IMR-90 (cell line): ENCODE results near the gene CYP17A1. TPM values are rescaled to one million over a fixed set of nuclear protein-coding genes. Genes with fewer than 3 reads are reported as not detected.

Experiments
- ATAC-seq: fragments of 200-7000 bp; cut with Tn5 transposase; 2 replicates; pipeline ENCODE4 v1.9.1; 2020; ENCODE audit warnings: low read depth, mild to moderate bottlenecking, moderate library complexity
- BruUV-seq: library from RNA; stranded (reverse); fragments of 400-500 nt; replicated peaks from 2 replicates; lab custom pipeline; 2021; lab: Mats Ljungman, UMichigan
- CTCF ChIA-PET: fragments of 300-600 bp; formaldehyde crosslinking; extraction: SDS; loops from one replicate; lab custom pipeline; 2021; ENCODE audit warnings: antibody characterized with exemption; lab: Yijun Ruan, JAX
- POLR2A ChIA-PET: fragments of 300-600 bp; sonication (Branson Sonifier 250); formaldehyde crosslinking; loops from one replicate; lab custom pipeline; 2022; ENCODE audit warnings: antibody characterized with exemption; ENCODE audit not compliant: unreplicated experiment; lab: Charles Lee
- DNase-seq: peaks from one replicate; pipeline ENCODE4 v3.0.0; 2013
- H2AFZ ChIP-seq: replicated peaks from 2 replicates; pipeline ENCODE3; 2013; ENCODE audit warnings: low read length, mild to moderate bottlenecking; ENCODE audit not compliant: poor library complexity
- H2AK5ac ChIP-seq: 2 replicates; pipeline ENCODE4 v1.6.1; 2013; ENCODE audit warnings: low read depth, low read length, inconsistent platforms
- H2AK9ac ChIP-seq: replicated peaks from 2 replicates; pipeline ENCODE3; 2013; ENCODE audit warnings: mild to moderate bottlenecking, low read depth, low read length, moderate library complexity; ENCODE audit not compliant: poor library complexity
- H2BK120ac ChIP-seq: 2 replicates; pipeline ENCODE4 v1.6.1; 2013; ENCODE audit warnings: low read depth, low read length, inconsistent platforms
- H2BK15ac ChIP-seq: 3 replicates; pipeline ENCODE4 v1.6.1; 2013; ENCODE audit warnings: low read depth, low read length, inconsistent platforms
- H2BK20ac ChIP-seq: 2 replicates; pipeline ENCODE4 v1.6.1; 2013; ENCODE audit warnings: low read depth, mild to moderate bottlenecking, inconsistent platforms, low read length, moderate library complexity
- H2BK5ac ChIP-seq: 2 replicates; pipeline ENCODE4 v1.6.1; 2013; ENCODE audit warnings: mild to moderate bottlenecking, low read depth, low read length, inconsistent platforms; ENCODE audit not compliant: poor library complexity, severe bottlenecking
- H3K14ac ChIP-seq: replicated peaks from 2 replicates; pipeline ENCODE4 v1.6.1; 2013; ENCODE audit warnings: low read depth, low read length, inconsistent platforms
- H3K18ac ChIP-seq: 2 replicates; pipeline ENCODE4 v1.6.1; 2013; ENCODE audit warnings: low read depth, low read length, control low read depth
- H3K23ac ChIP-seq: 2 replicates; pipeline ENCODE4 v1.6.1; 2013; ENCODE audit warnings: low read depth, low read length, inconsistent platforms
- H3K27ac ChIP-seq: 2 replicates; pipeline ENCODE4 v1.5.1; 2013; ENCODE audit warnings: mild to moderate bottlenecking, control low read depth, low read length; ENCODE audit not compliant: insufficient read depth
- H3K27me3 ChIP-seq: 2 replicates; pipeline ENCODE4 v1.6.1; 2013; ENCODE audit warnings: low read length; ENCODE audit not compliant: control insufficient read depth, insufficient read depth
- H3K36me3 ChIP-seq: 2 replicates; pipeline ENCODE4 v1.6.1; 2013; ENCODE audit warnings: low read length, mixed read lengths; ENCODE audit not compliant: control insufficient read depth, insufficient read depth
- H3K4ac ChIP-seq: 2 replicates; pipeline ENCODE4 v1.6.1; 2013; ENCODE audit warnings: low read depth, low read length, inconsistent platforms
- H3K4me1 ChIP-seq: 2 replicates; pipeline ENCODE4 v1.6.1; 2013; ENCODE audit warnings: low read length, mixed read lengths; ENCODE audit not compliant: control insufficient read depth, insufficient read depth
- H3K4me2 ChIP-seq: 2 replicates; pipeline ENCODE4 v1.6.1; 2013; ENCODE audit warnings: low read depth, mild to moderate bottlenecking, control low read depth, low read length, moderate library complexity
- H3K4me3 ChIP-seq: 2 replicates; pipeline ENCODE4 v1.5.1; 2013; ENCODE audit warnings: low read depth, mild to moderate bottlenecking, control low read depth, low read length, moderate library complexity; ENCODE audit not compliant: insufficient read depth
- H3K56ac ChIP-seq: 2 replicates; pipeline ENCODE4 v1.6.1; 2013; ENCODE audit warnings: low read length, inconsistent platforms; ENCODE audit not compliant: insufficient read depth; ENCODE audit errors: extremely low read depth
- H3K79me1 ChIP-seq, 2 experiments: 2 replicates each; pipeline ENCODE4 v1.6.1; 2013; ENCODE audit warnings: low read length in 2 of 2, inconsistent platforms in 1 of 2, low read depth in 1 of 2
- H3K9ac ChIP-seq: 2 replicates; pipeline ENCODE4 v1.6.1; 2013; ENCODE audit warnings: low read depth, low read length, control low read depth
- H3K9me1 ChIP-seq: 2 replicates; pipeline ENCODE4 v1.6.1; 2013; ENCODE audit warnings: low read length, inconsistent platforms; ENCODE audit not compliant: insufficient read depth
- H3K9me3 ChIP-seq: 2 replicates; pipeline ENCODE4 v1.6.1; 2013; ENCODE audit warnings: low read length; ENCODE audit not compliant: control insufficient read depth, insufficient read depth
- H4K20me1 ChIP-seq: 2 replicates; pipeline ENCODE4 v1.6.1; 2013; ENCODE audit warnings: low read length, inconsistent platforms; ENCODE audit not compliant: insufficient read depth
- H4K5ac ChIP-seq: 2 replicates; pipeline ENCODE4 v1.6.1; 2013; ENCODE audit warnings: mild to moderate bottlenecking, low read depth, low read length, control low read depth
- H4K8ac ChIP-seq, 2 experiments: 2 replicates each; pipeline ENCODE4 v1.6.1; 2013; ENCODE audit warnings: low read depth in 2 of 2, low read length in 2 of 2, control low read depth in 1 of 2, inconsistent platforms in 1 of 2
- H4K91ac ChIP-seq: 2 replicates; pipeline ENCODE4 v1.6.1; 2013; ENCODE audit warnings: low read depth, low read length, inconsistent platforms; ENCODE audit not compliant: insufficient read depth
- BHLHE40 ChIP-seq: fragments of 150-350 bp; IDR thresholded peaks from 2 replicates; pipeline ENCODE4 v1.6.1; 2016; ENCODE audit warnings: mild to moderate bottlenecking, low read depth, low read length
- CEBPB ChIP-seq: IDR thresholded peaks from 2 replicates; pipeline ENCODE4 v1.6.1; 2012; ENCODE audit warnings: low read depth, low read length, improper control_type of control experiment
- CHD1 ChIP-seq: IDR thresholded peaks from 2 replicates; pipeline ENCODE4 v1.6.1; 2012; ENCODE audit warnings: low read depth, low read length, improper control_type of control experiment
- CTCF ChIP-seq: conservative IDR thresholded peaks from 2 replicates; pipeline ENCODE4 v1.5.1; 2012; ENCODE audit warnings: mild to moderate bottlenecking, low read depth, low read length, improper control_type of control experiment
- ELK1 ChIP-seq: fragments of 150-350 bp; IDR thresholded peaks from 2 replicates; pipeline ENCODE4 v1.6.1; 2016; ENCODE audit warnings: low read depth, mild to moderate bottlenecking, low read length, moderate library complexity, borderline replicate concordance
- FOS ChIP-seq: fragments of 150-350 bp; IDR thresholded peaks from 2 replicates; pipeline ENCODE4 v1.6.1; 2016; ENCODE audit warnings: low read depth, low read length
- MAFK ChIP-seq: IDR thresholded peaks from 2 replicates; pipeline ENCODE4 v1.6.1; 2012; ENCODE audit warnings: low read depth, low read length, improper control_type of control experiment
- MAZ ChIP-seq: IDR thresholded peaks from 2 replicates; pipeline ENCODE4 v1.6.1; 2012; ENCODE audit warnings: low read depth, mild to moderate bottlenecking, low read length, improper control_type of control experiment, moderate library complexity, borderline replicate concordance
- MXI1 ChIP-seq: IDR thresholded peaks from 2 replicates; pipeline ENCODE4 v1.6.1; 2012; ENCODE audit warnings: low read depth, mild to moderate bottlenecking, low read length, moderate library complexity, borderline replicate concordance
- NFE2L2 ChIP-seq: fragments of 150-350 bp; IDR thresholded peaks from 2 replicates; pipeline ENCODE4 v1.6.1; 2016; ENCODE audit warnings: low read depth, mild to moderate bottlenecking, low read length
- POLR2A ChIP-seq: IDR thresholded peaks from 2 replicates; pipeline ENCODE4 v1.6.1; 2012; ENCODE audit warnings: mild to moderate bottlenecking, low read depth, low read length
- RAD21 ChIP-seq: IDR thresholded peaks from 2 replicates; pipeline ENCODE4 v1.6.1; 2012; ENCODE audit warnings: low read length, improper control_type of control experiment
- RCOR1 ChIP-seq: IDR thresholded peaks from 2 replicates; pipeline ENCODE4 v1.6.1; 2012; ENCODE audit warnings: mild to moderate bottlenecking, low read length, improper control_type of control experiment; ENCODE audit not compliant: insufficient replicate concordance
- RFX5 ChIP-seq: IDR thresholded peaks from 2 replicates; pipeline ENCODE4 v1.8.0; 2012; ENCODE audit warnings: low read depth, mild to moderate bottlenecking, low read length, moderate library complexity
- SMC3 ChIP-seq: fragments of 150-350 bp; IDR thresholded peaks from 2 replicates; pipeline ENCODE4 v1.6.1; 2016; ENCODE audit warnings: low read depth, mild to moderate bottlenecking, antibody characterized with exemption, low read length, moderate library complexity
- WGBS, 2 experiments: methylation state at CpG; one replicate each; pipeline versions ENCODE4 v1.1.5 to v1.1.7; 2013; ENCODE audit warnings: missing lambda C conversion rate in 2 of 2; ENCODE audit not compliant: insufficient read length in 1 of 2; ENCODE audit errors: extremely low coverage in 2 of 2; 5-methylcytosine and 5-hydroxymethylcytosine counted together
- dilution Hi-C: fragments of 300-500 bp; cut with HindIII; formaldehyde crosslinking; loops from one replicate; pipeline ENCODE4 v1.14.3; 2018; ENCODE audit warnings: low sequenced_read_pairs; ENCODE audit not compliant: unreplicated experiment
- in situ Hi-C: fragments of 300-500 bp; cut with MboI; formaldehyde crosslinking; loops from 3 replicates; pipeline ENCODE4 v1.14.3; 2019; ENCODE audit warnings: low sequenced_read_pairs, inconsistent platforms, mixed read lengths
- intact Hi-C: fragments of 100-400 bp; cut with micrococcal nuclease; formaldehyde crosslinking; loops from 2 replicates; pipeline ENCODE4 v1.10.0; 2022
- polyA plus RNA-seq, 3 experiments: library from polyadenylated mRNA; depleted of rRNA; stranded (reverse); fragments of >200 nt; gene quantifications; 2 replicates each; pipeline ENCODE4 v1.2.3, GENCODE V29; 2012; ENCODE audit warnings: low replicate concordance in 1 of 3
- total RNA-seq: library from RNA; depleted of rRNA; stranded (reverse); fragments of >200 nt; gene quantifications from 2 replicates; pipeline ENCODE4 v1.2.3, GENCODE V29; 2012
- TF ChIP-seq, protein P1 (sequence below): fragments of 150-350 bp; IDR thresholded peaks from 2 replicates; pipeline ENCODE4 v1.6.1; 2017; ENCODE audit warnings: mild to moderate bottlenecking, antibody characterized with exemption, low read length, low read depth

The CYP17A1 gene
- total and polyA plus RNA-seq, 2 of the 4 experiments (the other 2 are of a cell fraction), result not detected

- no peak overlapping the region; the same call in 1 of the 3 replicates for H2BK15ac ChIP-seq
- H3K14ac ChIP-seq, result 0 out of 2 replicates have a peak overlapping the region, but pooled peaks have one; percentile 5
- H2BK20ac ChIP-seq, result no peak overlapping the region
- no peak overlapping the region for H3K23ac ChIP-seq
- H3K4me2 ChIP-seq, result no peak overlapping the region
- WGBS, 2 experiments, result no CpG with 5 or more reads among the region's 3 CpGs
- no peak overlapping the region for H3K4me3 ChIP-seq
- no TSS peak for BruUV-seq
- 0 out of 2 replicates have a peak overlapping the region, but pooled peaks have one; percentile 9 for H2BK120ac ChIP-seq
- H3K9me1 ChIP-seq, result peaks cover 14% of the 10 kb centered on the region
- H2BK5ac ChIP-seq, result peak overlapping the region; percentile 76
- ChIA-PET CTCF (no interaction called here), POLR2A (no interaction called here)
- H3K56ac ChIP-seq, result no peak overlapping the region
- no peak overlapping the region for H4K5ac ChIP-seq
- peak overlapping the region; percentile 17 for H3K4ac ChIP-seq
- H3K9ac ChIP-seq, result no peak overlapping the region
- peaks cover 35% of the 10 kb centered on the region for H3K36me3 ChIP-seq
- intact Hi-C loops (loop anchor here (2.0 to 5.0 kb wide), 2 partner anchors 19 to 50 kb away; no protein-coding TSS in a partner anchor), dilution Hi-C loops (no loop called here), in situ Hi-C loops (no loop called here)
- no peak overlapping the region for H2AK9ac ChIP-seq
- TF ChIP-seq MAZ (no peak), BHLHE40 (no peak), CEBPB (no peak), MXI1 (no peak), RCOR1 (no peak), FOS (no peak), SMC3 (no peak), RAD21 (no peak), MAFK (no peak), POLR2A (no peak), CHD1 (no peak), RFX5 (no peak), NFE2L2 (no peak), ELK1 (no peak), CTCF (no peak)
- TF ChIP-seq, protein P1, sequence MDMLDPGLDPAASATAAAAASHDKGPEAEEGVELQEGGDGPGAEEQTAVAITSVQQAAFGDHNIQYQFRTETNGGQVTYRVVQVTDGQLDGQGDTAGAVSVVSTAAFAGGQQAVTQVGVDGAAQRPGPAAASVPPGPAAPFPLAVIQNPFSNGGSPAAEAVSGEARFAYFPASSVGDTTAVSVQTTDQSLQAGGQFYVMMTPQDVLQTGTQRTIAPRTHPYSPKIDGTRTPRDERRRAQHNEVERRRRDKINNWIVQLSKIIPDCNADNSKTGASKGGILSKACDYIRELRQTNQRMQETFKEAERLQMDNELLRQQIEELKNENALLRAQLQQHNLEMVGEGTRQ, result no peak
- no peak overlapping the region for H3K27ac ChIP-seq
- peaks cover 23% of the 10 kb centered on the region; the same call in 1 of the 2 replicates for H4K20me1 ChIP-seq
- H3K4me1 ChIP-seq, result peaks cover 12% of the 10 kb centered on the region
- DNase-seq (no peak), ATAC-seq (no peak)
- no peak overlapping the region for H2AFZ ChIP-seq
- no peaks in the 10 kb centered on the region for H3K27me3 ChIP-seq
- no peaks in the 10 kb centered on the region; the same call in 1 of the 2 replicates for H3K9me3 ChIP-seq
- no peak overlapping the region; the same call in 1 of the 2 replicates for H3K18ac ChIP-seq
- no peak overlapping the region for H4K91ac ChIP-seq
- peak overlapping the region; percentile 59; the same call in 1 of the 2 replicates for H2AK5ac ChIP-seq
- H4K8ac ChIP-seq, result no peak overlapping the region
- H3K79me1 ChIP-seq, result peaks cover 18 to 30% of the 10 kb centered on the region in 2 experiments
These were observed 35.2 kb downstream of the CYP17A1 start for GRCh38 chr10:102801978-102802377.
